ENCODE results near the gene MAPRE3. TPM values are rescaled to one million over a fixed set of nuclear protein-coding genes. Genes with fewer than 3 reads are reported as not detected.
A peak's percentile ranks its signal among the peaks of the same experiment; 100 is the strongest.

The MAPRE3 gene
- total and polyA plus RNA-seq, 8 donors, result 4.7 to 56.8 (median 10.1) TPM

- H3K4me1 ChIP-seq, result peaks cover 0 to 2% (median 0%) of the 10 kb centered on the region in 3 donors
- H3K27me3 ChIP-seq, result no peaks in the 10 kb centered on the region
- intact Hi-C loops (cut with DNase I), result no loop called here
- peak in 2 of 4 donors; percentile 64 to 74 for ATAC-seq
- no peak for DNase-seq
- no peak for TF ChIP-seq CTCF (IDR thresholded peaks at IDR 0.05)
- no peaks in the 10 kb centered on the region for H3K36me3 ChIP-seq
- H3K9me3 ChIP-seq, result no peaks in the 10 kb centered on the region
- H3K27ac ChIP-seq, result no peak overlapping the region
- FAIRE-seq, result no peak
- 26 to 39% methylated on average over 5 of the region's 5 CpGs for WGBS, 2 donors
- no peak overlapping the region for H3K4me3 ChIP-seq
Observed at GRCh38 chr2:27001950-27002349, 31.5 kb downstream of the MAPRE3 start.

- ATAC-seq (no peak), FAIRE-seq (no peak), DNase-seq (no peak)
- TF ChIP-seq CTCF (IDR thresholded peaks at IDR 0.05), result no peak
- 92 to 93% methylated on average over 4 of the region's 4 CpGs for WGBS, 2 donors
- peaks cover 0 to 5% (median 5%) of the 10 kb centered on the region in 3 donors for H3K4me1 ChIP-seq
- H3K36me3 ChIP-seq, result no peaks in the 10 kb centered on the region
- H3K27me3 ChIP-seq, result no peaks in the 10 kb centered on the region
- intact Hi-C loops (cut with DNase I), result no loop called here
- no peaks in the 10 kb centered on the region for H3K9me3 ChIP-seq
- no peak overlapping the region for H3K27ac ChIP-seq
- no peak overlapping the region for H3K4me3 ChIP-seq
Observed at GRCh38 chr2:27003007-27003406, 32.6 kb downstream of the MAPRE3 start.

- no peaks in the 10 kb centered on the region for H3K27me3 ChIP-seq
- no peak for ATAC-seq
- H3K4me3 ChIP-seq, result no peak overlapping the region
- 85 to 89% methylated on average over 9 of the region's 9 CpGs for WGBS, 2 donors
- no peak for TF ChIP-seq CTCF (IDR thresholded peaks at IDR 0.05)
- intact Hi-C loops (cut with DNase I), result no loop called here
- H3K9me3 ChIP-seq, result no peaks in the 10 kb centered on the region
- H3K27ac ChIP-seq, result no peak overlapping the region
- no peak for FAIRE-seq
- H3K4me1 ChIP-seq, result peaks cover 0 to 5% (median 5%) of the 10 kb centered on the region in 3 donors
- no peaks in the 10 kb centered on the region for H3K36me3 ChIP-seq
- DNase-seq, result no peak
Observed at GRCh38 chr2:27003857-27004256, 33.4 kb downstream of the MAPRE3 start.

GRCh38 chr2:27006602-27007415, 36.4 kb downstream of the MAPRE3 start:
- Histone ChIP-seq H3K36me3 (no peaks in the 10 kb centered on the region), H3K9me3 (no peaks in the 10 kb centered on the region), H3K4me1 (peaks cover 0 to 5% (median 5%) of the 10 kb centered on the region in 3 donors), H3K27me3 (no peaks in the 10 kb centered on the region), H3K27ac (no peak overlapping the region), H3K4me3 (no peak overlapping the region)
- no peak for FAIRE-seq
- intact Hi-C loops (cut with DNase I), result no loop called here
- no peak for TF ChIP-seq CTCF (IDR thresholded peaks at IDR 0.05)
- DNase-seq, result no peak
- no peak for ATAC-seq
- WGBS, 2 donors, result 67% methylated on average over 6 of the region's 6 CpGs
